Measurements from ENCODE around the gene SLC16A1. TPM values are rescaled to one million over a fixed set of nuclear protein-coding genes. Genes with fewer than 3 reads are reported as not detected.
A peak's percentile ranks its signal among the peaks of the same experiment; 100 is the strongest.

Gene SLC16A1
- polyA plus RNA-seq, 1 of the 3 experiments (the other 2 are of a cell fraction) = 34.2 TPM

GRCh38 chr1:112882271-112882744, 73.7 kb downstream of the SLC16A1 start:
- Histone ChIP-seq H3F3A (replicated peaks; ENCODE audit: insufficient read depth) (no peaks in the 10 kb centered on the region), H3K4me3 (ENCODE audit: low read depth in 2 of 2, low read length in 1 of 2) (no peak overlapping the region), H3K4me2 (no peak overlapping the region), H3K4me1 (ENCODE audit: control insufficient read depth in 1 of 2, insufficient read depth in 2 of 2, low read depth in 1 of 2, low read length in 1 of 2) (peaks cover 0 to 9% of the 10 kb centered on the region in 2 experiments; a peak in 1 of 4 replicates), H3K36me3 (replicated peaks in 1 of 2; ENCODE audit: control insufficient read depth in 1 of 2, insufficient read depth in 2 of 2, low read length in 1 of 2) (no peaks in the 10 kb centered on the region), H3K9me2 (no peaks in the 10 kb centered on the region), H3K27ac (ENCODE audit: low read depth in 2 of 2, low read length in 1 of 2) (no peak overlapping the region), H2AFZ (ENCODE audit: low read depth) (no peak overlapping the region), H3K27me3 (ENCODE audit: insufficient read depth) (no peaks in the 10 kb centered on the region), H3K9me3 (no peaks in the 10 kb centered on the region), H4K20me1 (ENCODE audit: insufficient read depth) (no peaks in the 10 kb centered on the region), H3K9ac (no peak overlapping the region), H3K79me2 (ENCODE audit: insufficient read depth) (no peaks in the 10 kb centered on the region)
- DNase-seq = peak; percentile 23
- TF ChIP-seq FOSL2 (IDR thresholded peaks at IDR 0.05; ENCODE audit: borderline replicate concordance, low read depth) = no peak
- TF ChIP-seq JUND (IDR thresholded peaks at IDR 0.05) = no peak
- no peak for TF ChIP-seq CHD2 (IDR thresholded peaks at IDR 0.05; ENCODE audit: low read length, partially characterized antibody)
- TF ChIP-seq RAD21 (IDR thresholded peaks at IDR 0.05; ENCODE audit: low read length) = no peak
- TF ChIP-seq, protein P1, sequence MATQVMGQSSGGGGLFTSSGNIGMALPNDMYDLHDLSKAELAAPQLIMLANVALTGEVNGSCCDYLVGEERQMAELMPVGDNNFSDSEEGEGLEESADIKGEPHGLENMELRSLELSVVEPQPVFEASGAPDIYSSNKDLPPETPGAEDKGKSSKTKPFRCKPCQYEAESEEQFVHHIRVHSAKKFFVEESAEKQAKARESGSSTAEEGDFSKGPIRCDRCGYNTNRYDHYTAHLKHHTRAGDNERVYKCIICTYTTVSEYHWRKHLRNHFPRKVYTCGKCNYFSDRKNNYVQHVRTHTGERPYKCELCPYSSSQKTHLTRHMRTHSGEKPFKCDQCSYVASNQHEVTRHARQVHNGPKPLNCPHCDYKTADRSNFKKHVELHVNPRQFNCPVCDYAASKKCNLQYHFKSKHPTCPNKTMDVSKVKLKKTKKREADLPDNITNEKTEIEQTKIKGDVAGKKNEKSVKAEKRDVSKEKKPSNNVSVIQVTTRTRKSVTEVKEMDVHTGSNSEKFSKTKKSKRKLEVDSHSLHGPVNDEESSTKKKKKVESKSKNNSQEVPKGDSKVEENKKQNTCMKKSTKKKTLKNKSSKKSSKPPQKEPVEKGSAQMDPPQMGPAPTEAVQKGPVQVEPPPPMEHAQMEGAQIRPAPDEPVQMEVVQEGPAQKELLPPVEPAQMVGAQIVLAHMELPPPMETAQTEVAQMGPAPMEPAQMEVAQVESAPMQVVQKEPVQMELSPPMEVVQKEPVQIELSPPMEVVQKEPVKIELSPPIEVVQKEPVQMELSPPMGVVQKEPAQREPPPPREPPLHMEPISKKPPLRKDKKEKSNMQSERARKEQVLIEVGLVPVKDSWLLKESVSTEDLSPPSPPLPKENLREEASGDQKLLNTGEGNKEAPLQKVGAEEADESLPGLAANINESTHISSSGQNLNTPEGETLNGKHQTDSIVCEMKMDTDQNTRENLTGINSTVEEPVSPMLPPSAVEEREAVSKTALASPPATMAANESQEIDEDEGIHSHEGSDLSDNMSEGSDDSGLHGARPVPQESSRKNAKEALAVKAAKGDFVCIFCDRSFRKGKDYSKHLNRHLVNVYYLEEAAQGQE (IDR thresholded peaks at IDR 0.05; ENCODE audit: low read depth, low read length) = no peak
- TF ChIP-seq RFX5 (IDR thresholded peaks at IDR 0.05; ENCODE audit: low read length) = no peak
- ChIA-PET POLR2A (interaction anchor here (0.6 to 2.0 kb wide), 3 partner anchors 74 to 222 kb away, joined by 3 to 6 read pairs (median 3); partner anchors contain the start of genes LRIG2 and SLC16A1), CTCF (interaction anchor here (1.0 to 8.0 kb wide), 15 partner anchors 8 to 190 kb away, joined by 3 to 120 read pairs (median 4); partner anchors contain the start of genes LRIG2, PPM1J and SLC16A1)
- WGBS (ENCODE audit: low lambda C conversion rate) = 80% methylated on average over 1 of the region's 4 CpGs

- Histone ChIP-seq H4K20me1 (ENCODE audit: insufficient read depth) (no peaks in the 10 kb centered on the region), H3K9me3 (no peaks in the 10 kb centered on the region), H3F3A (replicated peaks; ENCODE audit: insufficient read depth) (no peaks in the 10 kb centered on the region), H3K79me2 (ENCODE audit: insufficient read depth) (no peaks in the 10 kb centered on the region), H2AFZ (ENCODE audit: low read depth) (peak overlapping the region; percentile 69; the same call in 1 of the 2 replicates), H3K4me3 (ENCODE audit: low read depth in 2 of 2, low read length in 1 of 2) (no peak overlapping the region), H3K9me2 (no peaks in the 10 kb centered on the region), H3K27me3 (ENCODE audit: insufficient read depth) (no peaks in the 10 kb centered on the region), H3K36me3 (replicated peaks in 1 of 2; ENCODE audit: control insufficient read depth in 1 of 2, insufficient read depth in 2 of 2, low read length in 1 of 2) (no peaks in the 10 kb centered on the region), H3K9ac (no peak overlapping the region), H3K4me1 (ENCODE audit: control insufficient read depth in 1 of 2, insufficient read depth in 2 of 2, low read depth in 1 of 2, low read length in 1 of 2) (peaks cover 0 to 9% of the 10 kb centered on the region in 2 experiments; a peak in 1 of 4 replicates), H3K27ac (ENCODE audit: low read depth in 2 of 2, low read length in 1 of 2) (no peak overlapping the region), H3K4me2 (no peak overlapping the region)
- ChIA-PET CTCF (interaction anchor here (0.7 to 8.0 kb wide), 16 partner anchors 8 to 191 kb away, joined by 3 to 120 read pairs (median 5); partner anchors contain the start of genes LRIG2, PPM1J and SLC16A1), POLR2A (interaction anchor here (1.3 to 2.0 kb wide), 2 partner anchors 74 to 191 kb away, joined by 3 to 6 read pairs; partner anchors contain the start of genes LRIG2 and SLC16A1)
- no peak for DNase-seq
- TF ChIP-seq, protein P2, sequence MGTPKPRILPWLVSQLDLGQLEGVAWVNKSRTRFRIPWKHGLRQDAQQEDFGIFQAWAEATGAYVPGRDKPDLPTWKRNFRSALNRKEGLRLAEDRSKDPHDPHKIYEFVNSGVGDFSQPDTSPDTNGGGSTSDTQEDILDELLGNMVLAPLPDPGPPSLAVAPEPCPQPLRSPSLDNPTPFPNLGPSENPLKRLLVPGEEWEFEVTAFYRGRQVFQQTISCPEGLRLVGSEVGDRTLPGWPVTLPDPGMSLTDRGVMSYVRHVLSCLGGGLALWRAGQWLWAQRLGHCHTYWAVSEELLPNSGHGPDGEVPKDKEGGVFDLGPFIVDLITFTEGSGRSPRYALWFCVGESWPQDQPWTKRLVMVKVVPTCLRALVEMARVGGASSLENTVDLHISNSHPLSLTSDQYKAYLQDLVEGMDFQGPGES (IDR thresholded peaks at IDR 0.05; ENCODE audit: low read depth, low read length) = no peak
- no peak for TF ChIP-seq JUND (IDR thresholded peaks at IDR 0.05)
- TF ChIP-seq ZBTB33 (IDR thresholded peaks at IDR 0.05; ENCODE audit: borderline replicate concordance, low read depth) = no peak
- no peak for TF ChIP-seq RCOR1 (IDR thresholded peaks at IDR 0.05; ENCODE audit: low read length)
- no peak for TF ChIP-seq TEAD4 (IDR thresholded peaks at IDR 0.05; ENCODE audit: borderline replicate concordance, insufficient read depth)
- TF ChIP-seq, protein P3, sequence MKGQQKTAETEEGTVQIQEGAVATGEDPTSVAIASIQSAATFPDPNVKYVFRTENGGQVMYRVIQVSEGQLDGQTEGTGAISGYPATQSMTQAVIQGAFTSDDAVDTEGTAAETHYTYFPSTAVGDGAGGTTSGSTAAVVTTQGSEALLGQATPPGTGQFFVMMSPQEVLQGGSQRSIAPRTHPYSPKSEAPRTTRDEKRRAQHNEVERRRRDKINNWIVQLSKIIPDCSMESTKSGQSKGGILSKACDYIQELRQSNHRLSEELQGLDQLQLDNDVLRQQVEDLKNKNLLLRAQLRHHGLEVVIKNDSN (IDR thresholded peaks at IDR 0.05; ENCODE audit: borderline replicate concordance, low read depth) = no peak
- no peak for TF ChIP-seq GABPA (IDR thresholded peaks at IDR 0.05; ENCODE audit: low read depth)
- TF ChIP-seq YY1 (IDR thresholded peaks at IDR 0.05; ENCODE audit: low read depth) = no peak
- TF ChIP-seq MEF2A (IDR thresholded peaks at IDR 0.05; ENCODE audit: borderline replicate concordance, low read depth) = no peak
- no peak for TF ChIP-seq FOXM1 (IDR thresholded peaks at IDR 0.05; ENCODE audit: low read depth)
- TF ChIP-seq NFIC (IDR thresholded peaks at IDR 0.05; ENCODE audit: borderline replicate concordance) = no peak
- TF ChIP-seq SMC3 (IDR thresholded peaks at IDR 0.05; ENCODE audit: low read depth, low read length) = no peak
- TF ChIP-seq, protein P4, sequence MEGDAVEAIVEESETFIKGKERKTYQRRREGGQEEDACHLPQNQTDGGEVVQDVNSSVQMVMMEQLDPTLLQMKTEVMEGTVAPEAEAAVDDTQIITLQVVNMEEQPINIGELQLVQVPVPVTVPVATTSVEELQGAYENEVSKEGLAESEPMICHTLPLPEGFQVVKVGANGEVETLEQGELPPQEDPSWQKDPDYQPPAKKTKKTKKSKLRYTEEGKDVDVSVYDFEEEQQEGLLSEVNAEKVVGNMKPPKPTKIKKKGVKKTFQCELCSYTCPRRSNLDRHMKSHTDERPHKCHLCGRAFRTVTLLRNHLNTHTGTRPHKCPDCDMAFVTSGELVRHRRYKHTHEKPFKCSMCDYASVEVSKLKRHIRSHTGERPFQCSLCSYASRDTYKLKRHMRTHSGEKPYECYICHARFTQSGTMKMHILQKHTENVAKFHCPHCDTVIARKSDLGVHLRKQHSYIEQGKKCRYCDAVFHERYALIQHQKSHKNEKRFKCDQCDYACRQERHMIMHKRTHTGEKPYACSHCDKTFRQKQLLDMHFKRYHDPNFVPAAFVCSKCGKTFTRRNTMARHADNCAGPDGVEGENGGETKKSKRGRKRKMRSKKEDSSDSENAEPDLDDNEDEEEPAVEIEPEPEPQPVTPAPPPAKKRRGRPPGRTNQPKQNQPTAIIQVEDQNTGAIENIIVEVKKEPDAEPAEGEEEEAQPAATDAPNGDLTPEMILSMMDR (IDR thresholded peaks at IDR 0.05) = no peak
- 98% methylated on average over 7 of the region's 8 CpGs for WGBS (ENCODE audit: low lambda C conversion rate)
Measured at GRCh38 chr1:112881742-112882127, 74.3 kb downstream of the SLC16A1 start.
